Esophagus muscularis mucosa (tissue), 3 donors: ENCODE data around the gene NEU3.

Experiments
- CTCF ChIP-seq, 3 experiments: fragments of 200-600 bp in 2 of 3; fragments of 450-650 bp in 1 of 3; sonication (generic) in 2 of 3; IDR thresholded peaks; one replicate each; pipeline ENCODE4 v1.5.1; 2017 to 2019; ENCODE audit warnings: antibody characterized with exemption in 3 of 3, mild to moderate bottlenecking in 2 of 3, moderate library complexity in 1 of 3
- POLR2A ChIP-seq: fragments of 450-650 bp; IDR thresholded peaks from one replicate; pipeline ENCODE4 v1.6.1; 2017; ENCODE audit warnings: antibody characterized with exemption, moderate library complexity, mild to moderate bottlenecking, low read depth
- POLR2AphosphoS5 ChIP-seq, 2 donors: sonication (generic); formaldehyde crosslinking; IDR thresholded peaks; one replicate each; pipeline ENCODE4 v1.6.1; 2017; ENCODE audit warnings: antibody characterized with exemption in 2 of 2

DNA sequence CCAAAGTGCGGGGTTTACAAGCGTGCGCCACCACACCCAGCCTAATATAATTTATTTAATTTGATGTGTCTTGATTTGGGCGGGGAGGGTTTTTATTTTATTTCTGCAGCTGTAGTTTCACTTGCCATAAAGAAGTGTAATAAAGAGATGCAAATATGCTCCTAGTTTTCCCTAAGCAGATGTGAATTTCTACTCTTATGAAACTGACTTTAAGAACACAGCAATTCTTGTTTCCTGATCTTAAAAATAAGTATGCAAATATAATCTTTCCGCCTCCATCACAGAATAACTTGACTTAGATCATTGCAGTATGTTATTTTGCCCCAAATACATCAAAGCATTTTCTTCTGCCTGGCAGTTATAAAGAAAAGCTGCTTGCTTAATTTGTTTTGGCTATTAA, 35.3 kb upstream of the NEU3 start:
- no peak for TF ChIP-seq CTCF (IDR thresholded peaks at IDR 0.05)
- no peak for TF ChIP-seq POLR2A
- TF ChIP-seq POLR2AphosphoS5 (IDR thresholded peaks at IDR 0.05): no peak
